Cerebellar cortex (tissue), 1 donor: ENCODE data around the gene CRYBB3.

Experiments used
- DNase-seq: peaks from one replicate; pipeline ENCODE4 v3.0.0-alpha.2; 2015; ENCODE audit warnings: low spot score

Gene CRYBB3

GRCh38 chr22:25199731-25200520 is at the start of gene CRYBB3:
Gene CRYBB3, plus strand, starts transcription at chr22:25199858. Its CDS starts 1,539 bp downstream, at chr22:25201397.
- no peak for DNase-seq

GRCh38 chr22:25153961-25154666 is 45.5 kb upstream of the CRYBB3 start:
- DNase-seq = no peak

- DNase-seq = no peak
Measured at GRCh38 chr22:25154667-25154999, 45.0 kb upstream of the CRYBB3 start.

GRCh38 chr22:25156736-25157135 is 42.9 kb upstream of the CRYBB3 start:
- DNase-seq = no peak

GRCh38 chr22:25159028-25159427 is 40.6 kb upstream of the CRYBB3 start:
- no peak for DNase-seq

- DNase-seq = no peak
Measured at GRCh38 chr22:25160120-25160996, 39.3 kb upstream of the CRYBB3 start.

GRCh38 chr22:25161017-25161915 is 38.4 kb upstream of the CRYBB3 start:
- DNase-seq = no peak

GRCh38 chr22:25161916-25162530 is 37.6 kb upstream of the CRYBB3 start:
- no peak for DNase-seq

GRCh38 chr22:25162561-25162960 is 37.1 kb upstream of the CRYBB3 start:
- DNase-seq = no peak

- no peak for DNase-seq
Measured at GRCh38 chr22:25165785-25166184, 33.9 kb upstream of the CRYBB3 start.

GRCh38 chr22:25166266-25167040 is 33.2 kb upstream of the CRYBB3 start:
- no peak for DNase-seq

GRCh38 chr22:25167082-25167481 is 32.6 kb upstream of the CRYBB3 start:
- DNase-seq = no peak

- DNase-seq = no peak
Measured at GRCh38 chr22:25167834-25168601, 31.6 kb upstream of the CRYBB3 start.

- DNase-seq = no peak
Measured at GRCh38 chr22:25169278-25170031, 30.2 kb upstream of the CRYBB3 start.

- DNase-seq = no peak
Measured at GRCh38 chr22:25170426-25170980, 29.2 kb upstream of the CRYBB3 start.

GRCh38 chr22:25172153-25172552 is 27.5 kb upstream of the CRYBB3 start:
- peak; percentile 5 for DNase-seq

GRCh38 chr22:25174156-25174887 is 25.3 kb upstream of the CRYBB3 start:
- no peak for DNase-seq
